ENCODE measurements around the gene CHRNA1.

GRCh38 chr2:174717916-174718315 is 46.4 kb downstream of the CHRNA1 start:
- no peak for TF ChIP-seq EZH2 (IDR thresholded peaks at IDR 0.05; ENCODE audit: insufficient read depth, poor library complexity, severe bottlenecking)
- no peak for TF ChIP-seq EZH2phosphoT487 (IDR thresholded peaks at IDR 0.05; ENCODE audit: insufficient read depth, low read depth)

Measured in GM23248 (cell line).